Ovary (tissue), 9 donors: ENCODE measurements around the gene SRP54. TPM values are rescaled to one million over a fixed set of nuclear protein-coding genes. Genes with fewer than 3 reads are reported as not detected.

Experiments
- DNase-seq, 5 donors: peaks; one replicate each; pipeline ENCODE4 v3.0.0-alpha.2; 2019 to 2020
- H3K27ac ChIP-seq, 2 donors: fragments of 200-600 bp; one replicate each; pipeline versions ENCODE4 v1.5.1 to v1.8.0; 2019 to 2022
- H3K27me3 ChIP-seq: fragments of 200-600 bp; one replicate; pipeline ENCODE4 v1.8.0; 2022
- H3K36me3 ChIP-seq: fragments of 200-600 bp; sonication (generic); one replicate; pipeline ENCODE4 v1.5.1; 2019
- H3K4me1 ChIP-seq: one replicate; pipeline ENCODE4 v1.8.1; 2013; ENCODE audit warnings: mild to moderate bottlenecking, moderate library complexity; ENCODE audit not compliant: insufficient read depth
- H3K4me3 ChIP-seq: fragments of 200-600 bp; sonication (generic); one replicate; pipeline ENCODE4 v1.5.1; 2017
- H3K9me3 ChIP-seq, 2 donors: fragments of 200-600 bp in 1 of 2; sonication (generic) in 1 of 2; one replicate each; pipeline versions ENCODE4 v1.5.1 to v1.8.1; 2013 to 2019; ENCODE audit warnings: mild to moderate bottlenecking in 1 of 2, moderate library complexity in 1 of 2
- EP300 ChIP-seq: sonication (generic); formaldehyde crosslinking; IDR thresholded peaks from one replicate; pipeline ENCODE4 v1.6.1; 2017; ENCODE audit warnings: antibody characterized with exemption
- POLR2A ChIP-seq: fragments of 450-650 bp; IDR thresholded peaks from one replicate; pipeline ENCODE4 v1.6.1; 2017; ENCODE audit warnings: antibody characterized with exemption, mild to moderate bottlenecking, moderate library complexity
- WGBS, 3 donors: extraction: QIAGEN DNeasy Blood & Tissue Kit in 1 of 3; methylation state at CpG; one replicate each; pipeline versions ENCODE4 v1.1.5 to v1.1.7; 2013 to 2017; 5-methylcytosine and 5-hydroxymethylcytosine counted together
- intact Hi-C, 4 donors: fragments of 100-400 bp; cut with DNase I; formaldehyde crosslinking; loops; one replicate each; pipeline versions ENCODE4 v1.11.0 to v1.15.1; 2022 to 2023
- polyA plus RNA-seq, 2 donors: library from polyadenylated mRNA; stranded (reverse); fragments of 200-250 nt in 1 of 2; fragments of 350-450 nt in 1 of 2; fragmentation: Illumina TruSeq in 1 of 2; extraction: RNeasy Lipid Tissue Mini Kit (QIAGEN cat#74804) in 1 of 2; gene quantifications; one replicate each; pipeline ENCODE4 v1.2.3, GENCODE V29; 2013 to 2014
- total RNA-seq, 7 donors: library from RNA; depleted of rRNA in 2 of 7; stranded (reverse); fragments of >200 nt in 2 of 7; fragmentation: NEBNext Ultra II Directional in 3 of 7; extraction: Animal tissue kit (Norgen Biotek cat#: 25700) in 3 of 7; gene quantifications; one replicate each; pipeline versions ENCODE4 v1.1.0 to v1.2.4, GENCODE V29; 2016 to 2023
- TF ChIP-seq, protein P1 (sequence below), 3 donors: fragments of 450-650 bp in 2 of 3; fragments of 200-600 bp in 1 of 3; IDR thresholded peaks; one replicate each; pipeline versions ENCODE4 v1.5.1 to v1.8.0; 2016 to 2022; ENCODE audit warnings: antibody characterized with exemption in 3 of 3, mild to moderate bottlenecking in 1 of 3
- donor health status: DM: no; HTN: no; CAD: no; lungs with moderate emphysema.
- donor health status: DM: no; HTN: no; CAD: no.
- donor health status: Bipolar disorder and iron deficiency.
- donor health status: DM: yes; HTN: yes; CAD: no.
- donor health status: DM: no; HTN: no; CAD: no.
- donor health status: DM: yes; HTN: yes; CAD: no.

SRP54 gene
- total and polyA plus RNA-seq, 9 donors, result 25.9 to 61.6 (median 37.3) TPM

GRCh38 chr14:34980337-34980900 lies 2.4 kb upstream of the SRP54 start:
- H3K27ac ChIP-seq, result no peak overlapping the region
- H3K27me3 ChIP-seq, result no peaks in the 10 kb centered on the region
- no peaks in the 10 kb centered on the region for H3K9me3 ChIP-seq
- H3K4me1 ChIP-seq, result peaks cover 14% of the 10 kb centered on the region
- H3K36me3 ChIP-seq, result no peaks in the 10 kb centered on the region
- no peak for TF ChIP-seq EP300
- TF ChIP-seq, protein P1, sequence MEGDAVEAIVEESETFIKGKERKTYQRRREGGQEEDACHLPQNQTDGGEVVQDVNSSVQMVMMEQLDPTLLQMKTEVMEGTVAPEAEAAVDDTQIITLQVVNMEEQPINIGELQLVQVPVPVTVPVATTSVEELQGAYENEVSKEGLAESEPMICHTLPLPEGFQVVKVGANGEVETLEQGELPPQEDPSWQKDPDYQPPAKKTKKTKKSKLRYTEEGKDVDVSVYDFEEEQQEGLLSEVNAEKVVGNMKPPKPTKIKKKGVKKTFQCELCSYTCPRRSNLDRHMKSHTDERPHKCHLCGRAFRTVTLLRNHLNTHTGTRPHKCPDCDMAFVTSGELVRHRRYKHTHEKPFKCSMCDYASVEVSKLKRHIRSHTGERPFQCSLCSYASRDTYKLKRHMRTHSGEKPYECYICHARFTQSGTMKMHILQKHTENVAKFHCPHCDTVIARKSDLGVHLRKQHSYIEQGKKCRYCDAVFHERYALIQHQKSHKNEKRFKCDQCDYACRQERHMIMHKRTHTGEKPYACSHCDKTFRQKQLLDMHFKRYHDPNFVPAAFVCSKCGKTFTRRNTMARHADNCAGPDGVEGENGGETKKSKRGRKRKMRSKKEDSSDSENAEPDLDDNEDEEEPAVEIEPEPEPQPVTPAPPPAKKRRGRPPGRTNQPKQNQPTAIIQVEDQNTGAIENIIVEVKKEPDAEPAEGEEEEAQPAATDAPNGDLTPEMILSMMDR (IDR thresholded peaks at IDR 0.05), result no peak
- no peak for TF ChIP-seq POLR2A
- WGBS, 3 donors, result 82 to 91% (median 89%) methylated on average over 11 of the region's 11 CpGs
- intact Hi-C loops, result loop anchor here in 1 of 4 donors (5.0 kb wide), 1 partner anchor 67 kb away; the partner anchor contains the start of gene FAM177A1
- H3K4me3 ChIP-seq, result peak overlapping the region; percentile 63
- no peak for DNase-seq

DNA sequence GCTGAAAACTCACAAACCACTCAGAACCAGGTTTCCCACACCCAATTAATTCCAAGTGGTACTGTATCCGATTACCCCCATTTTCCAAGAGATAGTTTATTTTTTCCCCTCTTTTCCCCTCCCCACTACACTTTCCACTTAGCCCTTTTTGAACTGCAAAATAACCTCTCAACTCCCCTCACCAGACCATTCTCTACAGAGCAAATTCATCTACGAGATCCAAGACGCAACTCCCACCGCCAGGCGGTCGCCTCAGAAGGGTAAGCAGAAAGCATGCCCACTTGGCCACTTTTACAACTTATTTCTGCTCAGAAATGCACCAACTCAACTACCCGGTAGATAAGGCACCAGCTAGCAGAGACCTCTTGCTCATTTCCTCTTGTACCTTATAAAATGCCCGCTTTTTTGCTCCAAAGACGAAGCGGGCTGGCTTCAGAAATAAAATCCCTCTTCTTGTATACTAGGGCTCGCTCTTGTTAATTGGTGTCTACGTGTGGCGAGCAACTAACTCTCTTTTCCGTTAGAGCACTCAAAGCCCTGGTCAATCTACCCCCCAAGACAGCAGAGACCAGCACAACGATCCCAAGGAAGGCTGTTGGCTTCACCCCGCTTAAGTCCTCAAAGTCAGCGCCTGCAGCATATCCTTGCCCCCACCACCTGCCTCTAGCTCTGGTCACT lies 910 bp upstream of the SRP54 start:
- TF ChIP-seq, protein P1 (IDR thresholded peaks at IDR 0.05), result no peak
- TF ChIP-seq POLR2A (no peak), EP300 (no peak)
- peak overlapping the region; percentile 63 for H3K4me3 ChIP-seq
- H3K9me3 ChIP-seq, result no peaks in the 10 kb centered on the region
- H3K36me3 ChIP-seq, result no peaks in the 10 kb centered on the region
- intact Hi-C loops, result loop anchor here in 1 of 4 donors (5.0 kb wide), 1 partner anchor 65 kb away; the partner anchor contains the start of gene FAM177A1
- H3K27ac ChIP-seq, result peak overlapping the region; percentile 67 to 96
- H3K4me1 ChIP-seq, result peaks cover 14% of the 10 kb centered on the region
- no peaks in the 10 kb centered on the region for H3K27me3 ChIP-seq
- peak in 3 of 5 donors; percentile 15 to 34 (median 26) for DNase-seq
- WGBS, 3 donors, result 0% methylated on average over 17 of the region's 17 CpGs

- Histone ChIP-seq H3K9me3 (no peaks in the 10 kb centered on the region), H3K27ac (peak overlapping the region; percentile 67 to 96), H3K36me3 (no peaks in the 10 kb centered on the region), H3K4me3 (peak overlapping the region; percentile 63), H3K4me1 (peaks cover 14% of the 10 kb centered on the region), H3K27me3 (no peaks in the 10 kb centered on the region)
- no peak for DNase-seq
- TF ChIP-seq EP300, result no peak
- TF ChIP-seq, protein P1 (IDR thresholded peaks at IDR 0.05), result no peak
- intact Hi-C loops, result loop anchor here in 1 of 4 donors (5.0 kb wide), 1 partner anchor 64 kb away; the partner anchor contains the start of gene FAM177A1
- WGBS, 3 donors, result 0 to 1% (median 0%) methylated on average over 28 of the region's 28 CpGs
Observed at GRCh38 chr14:34983148-34983760, 462 bp downstream of the SRP54 start.

DNA sequence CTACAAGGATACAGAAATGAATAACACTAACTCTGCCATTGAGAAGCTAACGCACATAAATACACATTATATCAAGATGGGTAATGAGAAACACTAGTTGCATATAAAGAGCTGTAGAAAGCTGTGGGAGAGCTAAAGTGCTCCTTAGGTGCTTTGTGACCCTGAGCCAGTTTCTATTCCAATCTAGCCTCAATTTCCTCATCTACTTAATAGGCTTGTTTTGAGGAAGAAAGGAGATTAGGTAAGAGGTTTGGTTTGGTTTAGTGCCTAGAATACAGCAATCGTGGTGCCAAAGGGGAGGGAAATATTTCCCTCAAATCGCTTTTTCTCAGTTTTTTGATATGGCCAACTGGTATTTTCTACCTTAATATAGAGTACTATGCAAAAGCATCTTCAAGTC lies 994 bp downstream of the SRP54 start:
- Histone ChIP-seq H3K27ac (no peak overlapping the region), H3K4me3 (peak overlapping the region; percentile 63), H3K4me1 (peaks cover 14% of the 10 kb centered on the region), H3K9me3 (no peaks in the 10 kb centered on the region), H3K36me3 (no peaks in the 10 kb centered on the region), H3K27me3 (no peaks in the 10 kb centered on the region)
- TF ChIP-seq EP300 (no peak), POLR2A (no peak)
- TF ChIP-seq, protein P1 (IDR thresholded peaks at IDR 0.05), result no peak
- 17 to 29% (median 26%) methylated on average over 3 of the region's 3 CpGs for WGBS, 3 donors
- intact Hi-C loops, result loop anchor here in 1 of 4 donors (5.0 kb wide), 1 partner anchor 64 kb away; the partner anchor contains the start of gene FAM177A1
- DNase-seq, result no peak
